Measurements from ENCODE around the gene CUX1. TPM values are rescaled to one million over a fixed set of nuclear protein-coding genes. Genes with fewer than 3 reads are reported as not detected.
"Not testable (repeated sequence)": the region's sequence is repeated elsewhere in the genome, so short reads cannot be mapped to it uniquely, and the experiment has no call there.

CUX1 gene
- total RNA-seq, 1 experiment from 2014 or later = 39.6 TPM

DNA sequence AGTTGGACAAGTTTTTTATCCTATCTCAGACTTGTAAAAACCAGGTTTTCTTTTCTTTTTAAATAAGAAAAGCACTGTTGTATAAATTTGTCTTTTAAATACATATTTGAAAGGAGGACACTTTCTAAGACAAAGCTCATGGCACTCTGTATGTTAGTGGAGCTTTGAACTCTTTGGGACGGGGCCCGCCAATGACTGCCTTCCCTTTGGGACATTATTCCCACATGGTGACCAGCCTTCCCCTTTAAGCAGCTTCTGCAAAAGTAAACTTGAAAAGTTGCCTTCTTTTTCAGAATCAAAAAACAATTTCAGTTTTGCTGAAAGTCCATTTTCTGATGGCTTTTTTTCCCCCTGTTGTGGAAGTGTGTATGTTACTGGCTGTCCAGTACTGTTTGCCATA lies 1.8 kb downstream of the CUX1 start:
- H3K9me2 ChIP-seq (replicated peaks; ENCODE audit: low read length) = no peaks in the 10 kb centered on the region
- no TSS peak for BruUV-seq (replicated peaks)
- peaks cover 13% of the 10 kb centered on the region for H4K20me1 ChIP-seq (ENCODE audit: low read length)
- DNase-seq (no peak), ATAC-seq (no peak)
- no peaks in the 10 kb centered on the region for H3K27me3 ChIP-seq (ENCODE audit: low read length)
- H3K79me2 ChIP-seq (ENCODE audit: low read length) = peaks cover 79% of the 10 kb centered on the region
- 0 out of 2 replicates have a peak overlapping the region, but pooled peaks have one; percentile 92 for H3K9ac ChIP-seq (ENCODE audit: low read length)
- no peaks in the 10 kb centered on the region for H3F3A ChIP-seq (ENCODE audit: low read length, unreplicated experiment)
- H3K36me3 ChIP-seq (ENCODE audit: low read depth, low read length) = peaks cover 6% of the 10 kb centered on the region; the same call in 1 of the 2 replicates
- TF ChIP-seq, protein P1, sequence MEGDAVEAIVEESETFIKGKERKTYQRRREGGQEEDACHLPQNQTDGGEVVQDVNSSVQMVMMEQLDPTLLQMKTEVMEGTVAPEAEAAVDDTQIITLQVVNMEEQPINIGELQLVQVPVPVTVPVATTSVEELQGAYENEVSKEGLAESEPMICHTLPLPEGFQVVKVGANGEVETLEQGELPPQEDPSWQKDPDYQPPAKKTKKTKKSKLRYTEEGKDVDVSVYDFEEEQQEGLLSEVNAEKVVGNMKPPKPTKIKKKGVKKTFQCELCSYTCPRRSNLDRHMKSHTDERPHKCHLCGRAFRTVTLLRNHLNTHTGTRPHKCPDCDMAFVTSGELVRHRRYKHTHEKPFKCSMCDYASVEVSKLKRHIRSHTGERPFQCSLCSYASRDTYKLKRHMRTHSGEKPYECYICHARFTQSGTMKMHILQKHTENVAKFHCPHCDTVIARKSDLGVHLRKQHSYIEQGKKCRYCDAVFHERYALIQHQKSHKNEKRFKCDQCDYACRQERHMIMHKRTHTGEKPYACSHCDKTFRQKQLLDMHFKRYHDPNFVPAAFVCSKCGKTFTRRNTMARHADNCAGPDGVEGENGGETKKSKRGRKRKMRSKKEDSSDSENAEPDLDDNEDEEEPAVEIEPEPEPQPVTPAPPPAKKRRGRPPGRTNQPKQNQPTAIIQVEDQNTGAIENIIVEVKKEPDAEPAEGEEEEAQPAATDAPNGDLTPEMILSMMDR (conservative IDR thresholded peaks at IDR 0.05; ENCODE audit: low read depth, low read length) = no peak
- TF ChIP-seq EZH2 (IDR thresholded peaks at IDR 0.05; ENCODE audit: low read length, unreplicated experiment) (no peak), EZH2phosphoT487 (IDR thresholded peaks at IDR 0.05; ENCODE audit: borderline replicate concordance, low read length) (no peak)
- POLR2A ChIA-PET (ENCODE audit: unreplicated experiment) = no interaction called here
- CTCF ChIA-PET = no interaction called here
- H2AFZ ChIP-seq (ENCODE audit: low read length) = no peak overlapping the region
- intact Hi-C loops (cut with micrococcal nuclease) = loop anchor here (2.0 kb wide), 1 partner anchor 124 kb away; no protein-coding TSS in a partner anchor
- H3K4me1 ChIP-seq (ENCODE audit: insufficient read depth, low read length) = peaks cover 19% of the 10 kb centered on the region
- H3K4me3 ChIP-seq (ENCODE audit: low read length) = peak overlapping the region; percentile 85; the same call in 1 of the 2 replicates
- H3K9me3 ChIP-seq (ENCODE audit: low read length) = no peaks in the 10 kb centered on the region
- H3K4me2 ChIP-seq (ENCODE audit: low read length) = peak overlapping the region; percentile 98
- no peak overlapping the region for H3K27ac ChIP-seq (ENCODE audit: low read length)

DNA sequence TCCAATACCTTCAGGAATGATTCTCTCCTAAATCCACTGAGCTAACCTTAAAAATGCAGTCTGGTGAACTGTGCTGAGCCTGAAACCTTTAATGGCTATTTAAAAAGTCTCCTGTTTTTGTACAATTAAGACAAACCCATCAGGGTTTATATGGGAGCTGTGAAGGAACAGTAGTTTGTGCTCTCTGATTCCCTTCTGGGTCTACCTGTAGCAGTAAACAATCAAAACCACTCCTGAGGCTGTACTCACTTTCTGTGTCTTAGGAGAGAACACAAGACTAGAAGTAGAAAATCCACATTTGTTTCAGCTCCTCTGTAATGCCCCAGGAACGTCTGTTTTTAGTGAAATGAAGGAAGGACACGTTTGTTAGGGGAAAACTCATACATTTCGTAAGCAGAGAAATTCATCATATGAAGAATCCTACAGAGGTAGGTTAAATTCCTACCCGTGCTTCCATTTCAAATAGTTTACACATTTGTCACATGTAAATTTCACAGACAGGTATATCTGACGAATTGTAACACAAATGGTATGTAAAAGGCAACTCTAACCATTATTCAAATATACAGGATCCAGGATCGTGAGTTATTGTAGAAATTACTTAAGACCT lies 2.6 kb downstream of the CUX1 start:
- H3K27me3 ChIP-seq (ENCODE audit: low read length) = no peaks in the 10 kb centered on the region
- no peaks in the 10 kb centered on the region for H3K9me3 ChIP-seq (ENCODE audit: low read length)
- peaks cover 19% of the 10 kb centered on the region for H3K4me1 ChIP-seq (ENCODE audit: insufficient read depth, low read length)
- CTCF ChIA-PET = no interaction called here
- no peaks in the 10 kb centered on the region for H3F3A ChIP-seq (ENCODE audit: low read length, unreplicated experiment)
- intact Hi-C loops (cut with micrococcal nuclease) = loop anchor here (2.0 kb wide), 1 partner anchor 123 kb away; no protein-coding TSS in a partner anchor
- no peak overlapping the region for H2AFZ ChIP-seq (ENCODE audit: low read length)
- peaks cover 6% of the 10 kb centered on the region; the same call in 1 of the 2 replicates for H3K36me3 ChIP-seq (ENCODE audit: low read depth, low read length)
- H3K27ac ChIP-seq (ENCODE audit: low read length) = no peak overlapping the region
- TF ChIP-seq, protein P1 (conservative IDR thresholded peaks at IDR 0.05; ENCODE audit: low read depth, low read length) = no peak
- TF ChIP-seq EZH2 (IDR thresholded peaks at IDR 0.05; ENCODE audit: low read length, unreplicated experiment) (no peak), EZH2phosphoT487 (IDR thresholded peaks at IDR 0.05; ENCODE audit: borderline replicate concordance, low read length) (no peak)
- DNase-seq = no peak
- POLR2A ChIA-PET (ENCODE audit: unreplicated experiment) = no interaction called here
- BruUV-seq (replicated peaks) = no TSS peak
- H3K4me3 ChIP-seq (ENCODE audit: low read length) = no peak overlapping the region
- peaks cover 13% of the 10 kb centered on the region for H4K20me1 ChIP-seq (ENCODE audit: low read length)
- H3K9ac ChIP-seq (ENCODE audit: low read length) = no peak overlapping the region
- H3K9me2 ChIP-seq (replicated peaks; ENCODE audit: low read length) = no peaks in the 10 kb centered on the region
- peak overlapping the region; percentile 1; the same call in 1 of the 2 replicates for H3K4me2 ChIP-seq (ENCODE audit: low read length)
- no peak for ATAC-seq
- peaks cover 86% of the 10 kb centered on the region for H3K79me2 ChIP-seq (ENCODE audit: low read length)

DNA sequence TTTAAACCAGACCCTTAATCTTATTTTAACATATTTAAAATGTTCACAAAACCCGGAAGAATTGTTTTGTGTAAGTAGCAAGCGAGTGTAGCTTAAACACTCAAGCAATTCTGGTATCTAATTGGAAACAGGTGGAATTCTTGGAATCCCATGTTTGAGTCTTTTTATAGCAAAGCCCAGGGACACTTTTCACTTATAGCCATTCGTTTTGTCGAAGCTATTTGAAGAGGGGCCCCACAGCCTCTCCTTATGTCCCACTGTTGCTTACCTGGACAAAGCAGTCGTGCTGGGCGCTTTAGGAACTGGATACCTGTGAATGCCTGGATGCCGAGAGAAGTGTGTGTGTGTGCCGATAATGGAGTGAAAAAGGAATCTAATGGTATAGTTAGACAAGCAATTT lies 3.3 kb downstream of the CUX1 start:
- Histone ChIP-seq H3K4me1 (ENCODE audit: insufficient read depth, low read length) (peaks cover 19% of the 10 kb centered on the region), H3K4me3 (ENCODE audit: low read length) (no peak overlapping the region), H3K79me2 (ENCODE audit: low read length) (peaks cover 90% of the 10 kb centered on the region), H3K9me3 (ENCODE audit: low read length) (no peaks in the 10 kb centered on the region), H2AFZ (ENCODE audit: low read length) (no peak overlapping the region), H3F3A (ENCODE audit: low read length, unreplicated experiment) (no peaks in the 10 kb centered on the region), H3K27ac (ENCODE audit: low read length) (no peak overlapping the region), H4K20me1 (ENCODE audit: low read length) (peaks cover 13% of the 10 kb centered on the region), H3K36me3 (ENCODE audit: low read depth, low read length) (peaks cover 6% of the 10 kb centered on the region; the same call in 1 of the 2 replicates), H3K9ac (ENCODE audit: low read length) (no peak overlapping the region), H3K9me2 (replicated peaks; ENCODE audit: low read length) (no peaks in the 10 kb centered on the region), H3K4me2 (ENCODE audit: low read length) (no peak overlapping the region), H3K27me3 (ENCODE audit: low read length) (no peaks in the 10 kb centered on the region)
- no peak for DNase-seq
- intact Hi-C loops (cut with micrococcal nuclease) = no loop called here
- ATAC-seq = no peak
- no TSS peak for BruUV-seq (replicated peaks)
- TF ChIP-seq EZH2phosphoT487 (IDR thresholded peaks at IDR 0.05; ENCODE audit: borderline replicate concordance, low read length) = no peak
- TF ChIP-seq, protein P1 (conservative IDR thresholded peaks at IDR 0.05; ENCODE audit: low read depth, low read length) = no peak
- no peak for TF ChIP-seq EZH2 (IDR thresholded peaks at IDR 0.05; ENCODE audit: low read length, unreplicated experiment)
- CTCF ChIA-PET = no interaction called here
- POLR2A ChIA-PET (ENCODE audit: unreplicated experiment) = interaction anchor here (0.7 kb wide), 1 partner anchor 36 kb away, joined by 12 read pairs; no protein-coding TSS in a partner anchor

DNA sequence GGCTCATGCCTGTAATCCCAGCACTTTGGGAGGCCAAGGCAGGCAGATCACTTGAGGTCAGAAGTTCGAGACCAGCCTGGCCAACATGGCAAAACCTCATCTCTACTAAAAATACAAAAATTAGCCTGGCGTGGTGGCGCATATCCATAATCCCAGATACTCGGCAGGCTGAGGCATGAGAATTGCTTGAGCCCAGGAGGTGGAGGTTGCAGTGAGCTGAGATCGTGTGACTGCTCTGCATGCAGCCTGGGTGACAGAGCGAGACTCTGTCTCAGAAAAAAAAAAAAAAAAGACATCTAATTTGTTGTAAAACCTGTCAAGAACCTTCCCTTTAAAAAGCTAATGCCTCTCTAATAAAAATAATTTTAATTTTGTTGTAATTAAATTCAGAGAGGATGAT lies 5.2 kb downstream of the CUX1 start:
- BruUV-seq (replicated peaks); ATAC-seq; POLR2A ChIA-PET (ENCODE audit: unreplicated experiment): not testable (repeated sequence)

More for the DNA sequence above, 5.2 kb downstream of the CUX1 start:
- H3F3A ChIP-seq (ENCODE audit: low read length, unreplicated experiment); H3K9me3 ChIP-seq (ENCODE audit: low read length); H3K4me3 ChIP-seq (ENCODE audit: low read length); H3K9me2 ChIP-seq (replicated peaks; ENCODE audit: low read length); H3K9ac ChIP-seq (ENCODE audit: low read length); H3K36me3 ChIP-seq (ENCODE audit: low read depth, low read length); H3K27me3 ChIP-seq (ENCODE audit: low read length); intact Hi-C loops (cut with micrococcal nuclease); H2AFZ ChIP-seq (ENCODE audit: low read length); H3K27ac ChIP-seq (ENCODE audit: low read length); H3K4me2 ChIP-seq (ENCODE audit: low read length); DNase-seq; CTCF ChIA-PET: not testable (repeated sequence)
- Histone ChIP-seq H3K79me2 (ENCODE audit: low read length) (peaks cover 100% of the 10 kb centered on the region), H4K20me1 (ENCODE audit: low read length) (peaks cover 16% of the 10 kb centered on the region), H3K4me1 (ENCODE audit: insufficient read depth, low read length) (peaks cover 19% of the 10 kb centered on the region)
